GM18502 (cell line): ENCODE measurements around the gene LTA4H.
A peak's percentile ranks its signal among the peaks of the same experiment; 100 is the strongest.
"Not testable (repeated sequence)": the region's sequence is repeated elsewhere in the genome, so short reads cannot be mapped to it uniquely, and the experiment has no call there.

Source experiments
- ATAC-seq: cut with Tn5 transposase; IDR thresholded peaks from one replicate; pipeline ENCODE4 v1.9.1; 2021; ENCODE audit warnings: mild to moderate bottlenecking; ENCODE audit not compliant: unreplicated experiment, poor library complexity

LTA4H gene

GRCh38 chr12:96035283-96036236 lies at the start of gene LTA4H:
LTA4H (minus strand) TSS chr12:96035587; CDS start chr12:96035519, 68 bp downstream.
- ATAC-seq = peak; percentile 93

GRCh38 chr12:96084624-96085023 lies 49.2 kb upstream of the LTA4H start:
- no peak for ATAC-seq

- ATAC-seq = no peak
Observed at GRCh38 chr12:96083020-96083719, 47.8 kb upstream of the LTA4H start.

- ATAC-seq = no peak
Observed at GRCh38 chr12:96081596-96081995, 46.2 kb upstream of the LTA4H start.

DNA sequence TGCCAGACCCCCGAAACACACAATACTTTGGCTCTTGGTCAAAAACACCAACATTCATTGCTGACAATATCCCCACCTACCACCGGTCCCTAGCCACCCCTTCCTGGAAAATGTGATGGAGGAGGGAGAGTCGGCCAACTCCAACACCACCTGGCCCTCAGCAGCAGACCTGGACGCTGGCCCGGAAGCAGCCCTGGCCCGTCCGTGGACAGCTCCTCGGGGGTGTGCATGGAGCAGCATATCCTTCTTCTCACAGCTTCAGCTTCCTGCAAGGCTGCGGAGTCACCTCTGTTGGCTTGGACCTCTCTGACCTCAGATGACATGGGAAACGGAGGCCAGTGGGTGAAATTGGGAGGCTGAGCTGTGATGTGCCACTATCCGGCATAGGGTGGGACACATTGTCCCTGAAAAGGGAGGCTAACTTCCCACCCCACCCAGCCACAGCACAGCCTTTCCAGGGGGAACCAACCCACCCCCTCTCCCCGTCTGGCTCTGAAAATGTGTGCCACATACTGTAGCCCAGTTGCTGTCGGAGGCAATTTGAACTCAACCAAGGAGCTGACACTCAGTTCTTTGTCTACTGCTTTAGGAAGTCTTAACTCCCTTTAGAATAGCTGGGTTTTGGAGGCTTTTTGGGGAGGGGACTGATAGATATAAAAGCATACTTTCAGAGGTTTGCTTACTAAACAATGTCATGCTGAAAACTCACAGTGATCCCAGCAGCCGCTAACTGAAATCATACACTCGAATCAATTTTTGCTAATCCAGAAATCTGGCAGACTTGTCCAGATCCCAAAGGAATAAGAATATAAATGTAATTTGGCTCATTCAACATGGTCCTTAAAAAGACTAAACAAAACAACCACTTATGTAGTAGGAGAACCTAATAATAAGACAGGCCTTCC lies 43.1 kb upstream of the LTA4H start:
- no peak for ATAC-seq

DNA sequence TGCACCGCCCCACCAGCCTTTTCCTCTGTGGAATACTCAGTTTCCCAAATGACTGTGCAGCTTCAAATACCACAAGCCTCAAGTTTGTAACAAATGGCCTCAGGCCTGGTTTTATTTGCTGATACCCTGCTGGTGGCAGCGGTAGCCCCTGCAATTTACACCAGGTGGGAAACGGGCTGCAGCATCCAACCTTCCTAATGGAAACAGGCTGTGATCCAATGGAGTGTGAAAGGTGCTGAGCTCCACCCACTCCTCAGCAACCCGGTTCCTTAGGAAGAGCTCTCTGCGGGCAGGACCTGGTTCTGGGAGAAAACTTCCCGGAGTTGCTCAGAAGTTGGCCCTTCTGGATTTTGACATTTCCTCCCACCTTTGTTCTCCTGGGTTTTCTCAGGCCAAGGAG lies 41.7 kb upstream of the LTA4H start:
- ATAC-seq = no peak

DNA sequence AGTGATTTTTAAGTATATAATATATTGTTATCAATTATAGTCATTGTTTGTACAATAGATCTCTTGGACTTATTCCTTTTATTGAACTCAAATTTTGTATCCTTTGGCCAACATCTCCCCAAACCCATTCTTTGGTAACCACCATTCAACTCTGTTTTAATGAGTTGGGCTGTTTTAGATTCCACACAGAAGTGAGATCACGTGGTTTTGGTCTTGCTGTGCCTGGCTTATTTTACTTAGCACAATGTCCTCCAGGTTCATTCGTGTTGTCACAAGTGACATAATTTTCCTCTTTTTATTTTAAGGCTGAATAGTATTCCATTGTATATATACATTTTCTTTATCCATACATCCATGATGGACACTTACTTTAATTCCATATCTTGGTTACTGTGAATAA lies 40.2 kb upstream of the LTA4H start:
- no peak for ATAC-seq

GRCh38 chr12:96073346-96074330 lies 38.3 kb upstream of the LTA4H start:
- ATAC-seq = no peak

DNA sequence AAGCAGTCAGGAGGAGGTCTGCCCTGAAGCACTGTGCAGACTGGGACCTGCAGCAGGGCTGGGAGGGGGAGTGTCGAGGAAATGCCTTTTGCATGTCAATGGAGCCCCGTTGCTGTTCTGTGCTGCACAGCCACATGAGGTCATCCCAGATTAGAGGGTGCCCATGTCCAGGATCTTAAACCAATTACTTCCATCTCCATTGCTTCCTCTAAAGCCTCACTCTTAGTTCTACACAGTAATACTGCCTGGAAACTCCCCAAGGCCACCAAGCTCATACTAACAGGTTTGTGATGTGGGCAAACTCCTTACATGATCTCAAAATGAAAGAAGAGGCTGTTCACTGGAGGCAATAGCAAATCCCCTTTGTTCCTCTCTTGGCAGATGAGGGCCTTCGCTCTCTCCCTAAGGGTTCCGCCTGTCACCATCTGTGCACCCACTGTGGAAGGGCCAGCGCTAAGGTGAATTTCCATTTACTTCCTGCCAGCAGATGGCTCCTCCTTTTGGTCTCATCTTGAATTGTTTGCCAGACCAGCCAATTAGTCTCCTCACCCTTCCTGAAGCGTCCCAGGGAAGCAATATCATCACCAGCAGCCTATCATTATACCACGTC lies 35.4 kb upstream of the LTA4H start:
- ATAC-seq = peak; percentile 79

- no peak for ATAC-seq
Observed at GRCh38 chr12:96069511-96070231, 34.3 kb upstream of the LTA4H start.

- no peak for ATAC-seq
Observed at GRCh38 chr12:96068636-96069035, 33.2 kb upstream of the LTA4H start.

DNA sequence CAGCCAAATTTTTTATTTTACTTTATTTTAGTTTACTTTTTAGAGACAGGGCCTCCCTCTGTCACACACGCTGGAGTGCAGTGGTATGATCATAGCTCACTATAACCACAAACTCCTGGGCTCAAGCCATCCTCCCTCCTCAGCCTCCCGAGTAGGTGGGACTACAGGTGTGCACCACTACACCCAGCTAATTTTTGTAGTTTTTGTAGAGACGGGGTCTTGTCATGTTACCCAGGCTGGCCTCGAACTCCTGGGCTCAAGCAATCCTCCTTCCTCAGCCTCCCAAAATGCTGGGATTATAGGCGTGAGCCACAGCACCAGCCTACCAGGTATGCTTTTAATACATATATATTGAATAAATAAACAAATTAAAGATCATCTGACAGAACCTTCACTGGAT lies 32.7 kb upstream of the LTA4H start:
- ATAC-seq = no peak

DNA sequence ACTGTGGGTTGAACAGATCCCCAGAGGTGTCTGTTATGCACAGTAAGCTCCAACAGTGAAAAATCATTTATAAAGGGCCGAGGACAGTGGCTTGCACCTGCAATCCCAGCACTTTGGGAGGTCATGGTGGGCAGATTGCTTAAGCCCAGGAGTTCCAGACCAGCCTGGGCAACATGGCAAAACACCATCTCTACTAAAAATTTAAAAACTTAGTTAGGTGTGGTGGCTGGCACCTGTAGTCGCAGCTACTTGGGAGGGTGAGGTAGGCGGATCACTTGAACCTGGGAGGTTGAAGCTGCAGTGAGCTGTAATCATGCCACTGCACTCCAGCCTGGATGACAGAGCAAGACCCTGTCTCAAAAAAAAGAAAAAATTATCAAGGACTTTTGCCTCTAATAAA lies 30.4 kb upstream of the LTA4H start:
- not testable (repeated sequence) for ATAC-seq

DNA sequence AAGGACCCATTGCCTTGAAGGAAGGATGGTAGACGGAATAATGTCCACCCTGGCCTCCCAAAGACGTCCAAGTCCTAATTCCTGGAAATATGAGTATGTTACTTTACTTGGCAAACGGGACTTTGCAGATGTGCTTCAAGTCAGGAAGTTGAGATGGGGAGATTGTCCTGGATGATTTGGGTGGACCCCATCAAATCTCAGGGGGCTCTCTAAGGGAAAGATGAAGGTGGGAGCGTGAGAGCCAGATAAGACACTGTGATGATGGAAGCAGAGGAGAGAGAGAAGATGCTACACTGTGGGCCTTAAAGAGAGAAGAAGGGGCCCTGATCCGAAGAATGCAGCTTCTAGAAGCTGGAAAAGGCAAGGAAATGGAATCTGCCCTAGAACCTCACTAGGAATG lies 29.6 kb upstream of the LTA4H start:
- no peak for ATAC-seq

DNA sequence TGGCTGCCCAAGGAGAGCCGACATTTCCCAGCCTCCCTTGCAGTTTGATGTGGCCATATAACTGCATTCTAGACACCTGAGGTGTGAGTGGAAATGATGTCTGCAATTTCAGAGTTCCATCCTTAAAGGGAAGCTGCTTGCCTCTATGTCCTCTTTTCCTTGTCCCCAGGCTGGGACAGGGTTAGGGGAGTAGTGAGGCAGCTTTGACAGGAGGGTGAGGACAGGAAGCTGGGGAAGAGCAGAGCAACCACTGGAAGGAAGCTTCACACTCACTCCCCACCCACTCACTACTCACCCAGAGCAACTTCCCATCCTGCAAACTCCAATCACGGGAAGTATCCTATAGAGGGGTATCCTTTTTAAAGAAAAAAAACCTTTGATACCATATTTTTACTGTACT lies 28.9 kb upstream of the LTA4H start:
- no peak for ATAC-seq

DNA sequence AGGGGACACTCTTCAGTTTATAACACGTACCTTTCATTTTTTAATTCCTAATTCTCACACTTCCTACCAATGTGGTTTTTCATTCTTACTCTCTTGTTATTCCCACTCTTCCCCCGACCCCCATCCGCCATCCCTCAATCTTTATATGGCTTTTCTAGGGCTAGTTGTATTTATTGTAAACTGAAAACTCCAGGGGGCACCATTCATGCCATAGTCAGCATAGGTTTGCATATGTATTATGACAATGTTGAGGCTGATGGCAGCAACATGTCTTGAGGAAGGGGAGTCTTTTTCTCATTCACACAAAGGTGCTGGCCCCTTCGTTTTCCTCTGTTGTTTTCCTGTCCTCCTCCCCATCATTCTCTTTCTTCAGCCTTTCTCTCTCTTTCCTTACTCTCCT lies 27.7 kb upstream of the LTA4H start:
- ATAC-seq = no peak

- ATAC-seq = peak; percentile 87
Observed at GRCh38 chr12:96061864-96062453, 26.6 kb upstream of the LTA4H start.

DNA sequence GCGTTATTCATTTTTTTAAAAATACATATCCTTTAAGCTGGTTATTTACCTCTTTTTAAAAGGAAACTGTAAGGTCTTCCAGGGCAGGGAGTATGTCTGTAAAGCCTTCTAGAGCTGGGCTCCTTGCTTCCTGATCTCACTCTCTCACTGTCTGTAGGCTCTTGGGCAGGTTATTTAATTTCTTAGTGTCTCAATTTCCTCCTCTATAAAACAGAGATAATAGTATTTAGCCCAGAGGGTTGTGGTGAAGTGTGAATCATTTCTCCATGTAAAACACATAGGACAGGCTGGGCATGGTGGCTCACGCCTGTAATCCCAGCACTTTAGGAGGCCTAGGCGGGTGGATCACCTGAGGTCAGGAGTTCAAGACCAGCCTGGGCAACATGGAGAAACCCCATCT lies 25.9 kb upstream of the LTA4H start:
- no peak for ATAC-seq
